B cell (primary cell): Measurements from ENCODE around the gene LRTM2.

Source experiments
- CTCF ChIP-seq: fragments of 200-600 bp; IDR thresholded peaks from one replicate; pipeline ENCODE4 v1.8.0; 2022; ENCODE audit warnings: antibody characterized with exemption, mild to moderate bottlenecking
- EZH2 ChIP-seq: IDR thresholded peaks from 2 replicates; pipeline ENCODE4 v1.6.1; 2012; ENCODE audit warnings: borderline replicate concordance, low read depth, mild to moderate bottlenecking, moderate library complexity, low read length; ENCODE audit not compliant: insufficient read depth, poor library complexity, severe bottlenecking

- no peak for TF ChIP-seq CTCF
- TF ChIP-seq EZH2 = no peak
These were observed 18.6 kb downstream of the LRTM2 start for GRCh38 chr12:1838994-1839365.
